DOHH2 (cell line): ENCODE data around the gene ZNF236.

Source experiments
- CTCF ChIP-seq: fragments of 200-600 bp; sonication (generic); IDR thresholded peaks from one replicate; pipeline ENCODE4 v1.5.1; 2014; ENCODE audit warnings: antibody characterized with exemption, mild to moderate bottlenecking, low read depth, low read length; ENCODE audit not compliant: poor library complexity, severe bottlenecking
- EZH2phosphoT487 ChIP-seq: fragments of 200-600 bp; sonication (generic); IDR thresholded peaks from 2 replicates; pipeline ENCODE4 v1.6.1; 2017; ENCODE audit warnings: borderline replicate concordance, mild to moderate bottlenecking, antibody characterized with exemption, low read length, moderate library complexity, mixed read lengths

- TF ChIP-seq CTCF (no peak), EZH2phosphoT487 (no peak)
Observed at GRCh38 chr18:76913583-76913982, 91.2 kb downstream of the ZNF236 start.
